Fibroblast of mammary gland (primary cell): ENCODE measurements around the gene TRMT2A.

Experiments
- DNase-seq: peaks from one replicate; pipeline ENCODE4 v3.0.0-alpha.2; 2010; ENCODE audit warnings: low read depth
- H3K4me3 ChIP-seq: 2 replicates; pipeline ENCODE4 v1.5.1; 2011; ENCODE audit warnings: low read depth, mild to moderate bottlenecking, low read length, moderate library complexity; ENCODE audit not compliant: control insufficient read depth
- TF ChIP-seq, protein P1 (sequence below): conservative IDR thresholded peaks from 2 replicates; pipeline ENCODE4 v1.5.1; 2011; ENCODE audit warnings: low read depth, low read length, inconsistent platforms; ENCODE audit not compliant: control insufficient read depth, insufficient read depth

Gene TRMT2A

DNA sequence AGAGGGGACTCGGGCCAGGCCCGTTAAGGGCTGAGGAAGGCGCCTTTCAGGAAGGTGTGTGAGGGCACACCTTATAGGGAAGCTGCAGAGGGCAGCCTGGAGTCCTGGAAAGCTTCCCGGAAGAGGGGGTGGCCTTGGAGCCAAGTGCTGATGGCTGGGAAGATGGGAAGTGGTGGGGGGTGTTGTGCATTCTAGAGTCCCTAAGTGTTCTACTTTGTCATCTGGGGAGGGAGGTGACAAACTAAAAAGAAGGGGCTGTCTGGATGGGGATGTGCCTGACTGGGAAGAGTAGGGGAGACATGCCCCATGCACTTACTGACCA, 21.4 kb upstream of the TRMT2A start:
- no peak for DNase-seq
- no peak overlapping the region for H3K4me3 ChIP-seq
- TF ChIP-seq, protein P1, sequence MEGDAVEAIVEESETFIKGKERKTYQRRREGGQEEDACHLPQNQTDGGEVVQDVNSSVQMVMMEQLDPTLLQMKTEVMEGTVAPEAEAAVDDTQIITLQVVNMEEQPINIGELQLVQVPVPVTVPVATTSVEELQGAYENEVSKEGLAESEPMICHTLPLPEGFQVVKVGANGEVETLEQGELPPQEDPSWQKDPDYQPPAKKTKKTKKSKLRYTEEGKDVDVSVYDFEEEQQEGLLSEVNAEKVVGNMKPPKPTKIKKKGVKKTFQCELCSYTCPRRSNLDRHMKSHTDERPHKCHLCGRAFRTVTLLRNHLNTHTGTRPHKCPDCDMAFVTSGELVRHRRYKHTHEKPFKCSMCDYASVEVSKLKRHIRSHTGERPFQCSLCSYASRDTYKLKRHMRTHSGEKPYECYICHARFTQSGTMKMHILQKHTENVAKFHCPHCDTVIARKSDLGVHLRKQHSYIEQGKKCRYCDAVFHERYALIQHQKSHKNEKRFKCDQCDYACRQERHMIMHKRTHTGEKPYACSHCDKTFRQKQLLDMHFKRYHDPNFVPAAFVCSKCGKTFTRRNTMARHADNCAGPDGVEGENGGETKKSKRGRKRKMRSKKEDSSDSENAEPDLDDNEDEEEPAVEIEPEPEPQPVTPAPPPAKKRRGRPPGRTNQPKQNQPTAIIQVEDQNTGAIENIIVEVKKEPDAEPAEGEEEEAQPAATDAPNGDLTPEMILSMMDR, result no peak

GRCh38 chr22:20137671-20138416, 20.8 kb upstream of the TRMT2A start:
- no peak overlapping the region for H3K4me3 ChIP-seq
- TF ChIP-seq, protein P1, result no peak
- no peak for DNase-seq

DNA sequence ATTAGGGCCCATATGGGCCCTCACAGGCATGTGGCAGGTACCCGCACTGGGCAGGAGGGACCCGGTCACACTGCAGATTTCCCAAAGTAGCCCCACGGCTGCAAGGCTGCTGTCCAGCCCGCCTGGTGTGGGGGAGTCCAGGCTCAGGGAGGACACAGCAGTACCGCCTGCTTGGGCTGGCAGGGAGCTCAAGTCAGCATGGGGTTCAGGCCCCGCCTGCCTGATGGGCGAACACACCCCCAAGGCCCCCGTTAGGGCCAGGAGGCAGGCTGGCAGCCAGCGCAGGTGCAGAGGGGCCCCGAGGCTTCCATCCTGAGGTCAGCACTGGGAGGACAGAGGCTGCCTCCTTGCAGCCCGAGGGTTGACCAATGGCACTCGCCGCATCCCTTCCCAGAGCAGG, 20.1 kb upstream of the TRMT2A start:
- no peak overlapping the region for H3K4me3 ChIP-seq
- DNase-seq, result no peak
- TF ChIP-seq, protein P1, result no peak

GRCh38 chr22:20136603-20136873, 19.5 kb upstream of the TRMT2A start:
- DNase-seq, result no peak
- TF ChIP-seq, protein P1, result no peak
- H3K4me3 ChIP-seq, result no peak overlapping the region

DNA sequence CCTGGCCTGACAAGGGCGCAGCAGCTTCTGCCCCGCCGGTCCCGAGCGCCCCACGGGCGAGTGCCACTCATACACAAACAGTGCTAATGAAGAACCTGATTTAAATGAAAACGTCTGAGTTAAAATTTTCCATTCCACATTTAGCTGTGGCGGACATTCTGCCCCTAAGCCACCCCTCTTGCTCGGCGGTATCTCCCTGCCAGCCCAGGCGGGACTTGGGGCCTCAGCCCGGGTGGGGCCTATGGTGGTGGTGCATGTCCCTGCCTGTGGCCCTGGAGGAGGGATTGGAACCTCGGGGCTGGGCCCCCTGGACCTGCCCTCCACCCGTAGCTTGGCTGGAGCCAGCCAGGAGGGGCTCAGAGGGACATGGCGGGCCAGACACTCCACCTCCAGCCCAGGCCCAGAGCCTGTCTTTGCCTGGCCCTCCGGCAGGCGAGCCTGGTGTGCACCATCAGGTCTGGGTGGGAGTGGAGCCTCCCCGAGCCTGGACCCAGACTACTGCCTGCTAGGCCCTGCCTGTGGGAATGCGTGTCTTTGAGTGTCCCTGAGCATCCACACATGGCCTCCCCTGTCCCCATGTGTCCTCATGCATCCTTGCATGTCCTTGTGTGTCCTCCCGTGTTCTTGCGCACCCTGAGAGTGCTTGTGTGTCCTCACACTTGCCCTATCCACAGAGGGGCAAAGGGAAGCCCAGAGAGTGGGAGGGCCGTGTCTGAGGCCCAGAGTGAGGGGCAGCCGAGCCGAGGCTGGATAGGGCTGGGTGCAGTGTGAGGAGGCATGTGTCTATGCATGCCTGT, 19.0 kb upstream of the TRMT2A start:
- H3K4me3 ChIP-seq, result no peak overlapping the region
- TF ChIP-seq, protein P1, result no peak
- no peak for DNase-seq

- no peak for DNase-seq
- TF ChIP-seq, protein P1, result no peak
- no peak overlapping the region for H3K4me3 ChIP-seq
These were observed 18.2 kb upstream of the TRMT2A start for GRCh38 chr22:20135265-20135664.
